ENCODE measurements around the gene RPTOR.

Gene RPTOR

DNA sequence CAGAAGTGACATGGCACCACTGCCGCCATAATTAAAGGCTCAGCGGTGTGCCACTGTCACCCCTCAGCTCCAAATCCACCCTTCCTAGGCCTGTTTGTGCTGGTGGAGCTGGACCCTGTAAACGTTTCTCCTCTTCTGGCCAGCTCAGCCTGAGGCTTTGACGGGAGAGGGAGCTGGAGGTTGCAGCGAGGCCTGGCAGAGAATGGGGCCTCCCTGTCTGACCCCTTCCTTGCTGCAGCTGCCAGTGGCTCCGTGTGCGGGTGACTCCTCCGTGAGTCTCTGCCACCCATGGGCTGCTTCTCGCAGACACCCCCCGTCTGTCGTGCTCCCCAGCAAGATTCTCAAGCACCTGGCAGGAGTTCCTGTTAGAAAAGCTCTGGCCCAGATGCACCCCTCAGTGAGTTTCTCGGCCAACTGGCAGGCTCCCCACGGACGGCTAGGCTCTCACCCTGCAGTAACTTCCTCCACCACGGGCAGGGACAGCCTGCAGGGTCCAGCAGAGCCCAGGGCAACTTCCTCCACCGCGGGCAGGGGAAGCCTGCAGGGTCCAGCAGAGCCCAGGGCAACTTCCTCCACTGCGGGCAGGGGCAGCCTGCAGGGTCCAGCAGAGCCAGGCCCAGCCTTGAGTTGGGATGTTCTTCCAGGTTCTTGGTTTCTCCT, 442.3 kb downstream of the RPTOR start:
- no peak for TF ChIP-seq RARB (CRISPR knock-in tag; IDR thresholded peaks at IDR 0.05)
- TF ChIP-seq TCF4 (CRISPR knock-in tag; IDR thresholded peaks at IDR 0.05; ENCODE audit: borderline replicate concordance): no peak
- no peak for TF ChIP-seq TSHZ2 (CRISPR knock-in tag; IDR thresholded peaks at IDR 0.05)
- TF ChIP-seq ZNF565 (CRISPR knock-in tag; conservative IDR thresholded peaks at IDR 0.05; ENCODE audit: low read depth): no peak
- no peak for TF ChIP-seq CSDC2 (CRISPR knock-in tag; IDR thresholded peaks at IDR 0.05)
- no peak for TF ChIP-seq ZNF8 (CRISPR knock-in tag; IDR thresholded peaks at IDR 0.05)
- TF ChIP-seq OSR1 (CRISPR knock-in tag; IDR thresholded peaks at IDR 0.05): no peak
- TF ChIP-seq ISL1 (CRISPR knock-in tag; IDR thresholded peaks at IDR 0.05): no peak
- TF ChIP-seq, protein P1, sequence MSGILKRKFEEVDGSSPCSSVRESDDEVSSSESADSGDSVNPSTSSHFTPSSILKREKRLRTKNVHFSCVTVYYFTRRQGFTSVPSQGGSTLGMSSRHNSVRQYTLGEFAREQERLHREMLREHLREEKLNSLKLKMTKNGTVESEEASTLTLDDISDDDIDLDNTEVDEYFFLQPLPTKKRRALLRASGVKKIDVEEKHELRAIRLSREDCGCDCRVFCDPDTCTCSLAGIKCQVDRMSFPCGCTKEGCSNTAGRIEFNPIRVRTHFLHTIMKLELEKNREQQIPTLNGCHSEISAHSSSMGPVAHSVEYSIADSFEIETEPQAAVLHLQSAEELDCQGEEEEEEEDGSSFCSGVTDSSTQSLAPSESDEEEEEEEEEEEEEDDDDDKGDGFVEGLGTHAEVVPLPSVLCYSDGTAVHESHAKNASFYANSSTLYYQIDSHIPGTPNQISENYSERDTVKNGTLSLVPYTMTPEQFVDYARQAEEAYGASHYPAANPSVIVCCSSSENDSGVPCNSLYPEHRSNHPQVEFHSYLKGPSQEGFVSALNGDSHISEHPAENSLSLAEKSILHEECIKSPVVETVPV (CRISPR knock-in tag; IDR thresholded peaks at IDR 0.05): no peak
- TF ChIP-seq PPARA (CRISPR knock-in tag; IDR thresholded peaks at IDR 0.05; ENCODE audit: borderline replicate concordance): no peak
- no peak for TF ChIP-seq ZFP30 (CRISPR knock-in tag; IDR thresholded peaks at IDR 0.05)
- no peak for TF ChIP-seq ARNTL (CRISPR knock-in tag; IDR thresholded peaks at IDR 0.05; ENCODE audit: borderline replicate concordance, low read depth)
- no peak for TF ChIP-seq ZFP3 (CRISPR knock-in tag; IDR thresholded peaks at IDR 0.05)
- TF ChIP-seq BACH2 (CRISPR knock-in tag; IDR thresholded peaks at IDR 0.05; ENCODE audit: borderline replicate concordance): no peak
- no peak for ATAC-seq

DNA sequence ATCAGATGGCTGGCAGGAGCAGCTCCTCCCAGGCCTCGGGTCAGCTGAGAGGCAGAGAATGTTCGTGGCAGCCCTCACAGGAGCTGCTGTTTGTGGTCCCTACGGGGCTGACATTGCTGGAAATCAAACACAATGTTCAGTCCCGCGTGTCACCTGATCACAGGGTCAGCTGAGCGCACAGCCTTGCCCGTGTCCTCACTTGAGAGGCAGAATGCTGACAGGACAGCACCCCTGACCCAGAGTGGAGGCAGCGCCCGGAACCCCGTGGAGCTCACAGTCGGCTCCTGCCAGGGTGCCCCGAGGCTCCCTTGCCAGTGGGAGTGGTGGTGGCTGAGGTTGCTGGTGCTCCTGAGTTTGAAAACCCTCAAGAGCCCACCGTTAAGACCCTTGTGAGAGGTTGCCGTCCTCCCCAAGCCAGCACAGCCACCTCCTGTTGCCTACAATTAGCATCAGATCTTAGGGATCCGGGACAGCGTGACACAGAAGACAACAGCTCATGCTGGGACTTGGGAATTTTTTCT, 443.4 kb downstream of the RPTOR start:
- no peak for TF ChIP-seq CREB5 (CRISPR knock-in tag; IDR thresholded peaks at IDR 0.05; ENCODE audit: low read depth)
- no peak for TF ChIP-seq TSHZ2 (CRISPR knock-in tag; IDR thresholded peaks at IDR 0.05)
- no peak for TF ChIP-seq SNAI2 (CRISPR knock-in tag; IDR thresholded peaks at IDR 0.05)
- TF ChIP-seq ARNTL (CRISPR knock-in tag; IDR thresholded peaks at IDR 0.05; ENCODE audit: borderline replicate concordance, low read depth): no peak
- ATAC-seq: no peak

DNA sequence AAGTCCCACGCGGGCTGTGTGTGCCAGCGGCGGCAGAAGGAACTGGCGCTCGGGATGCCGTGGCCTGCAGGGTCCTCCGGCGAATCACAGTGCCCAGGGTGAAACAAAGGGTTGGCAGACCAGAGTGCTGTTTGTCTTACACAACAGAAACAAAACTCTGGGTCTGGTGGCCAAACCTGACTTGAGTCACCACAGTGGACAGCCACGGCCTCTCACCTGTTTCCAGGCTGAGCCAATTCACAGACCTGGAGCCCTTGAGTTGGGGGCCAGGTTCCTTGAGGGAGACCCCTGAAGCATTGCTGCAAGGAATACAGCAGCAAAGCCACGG, 444.9 kb downstream of the RPTOR start:
- ATAC-seq: no peak
- TF ChIP-seq ZNF70 (CRISPR knock-in tag; IDR thresholded peaks at IDR 0.05) (no peak), ISL1 (CRISPR knock-in tag; IDR thresholded peaks at IDR 0.05) (no peak), OSR1 (CRISPR knock-in tag; IDR thresholded peaks at IDR 0.05) (no peak), POU6F1 (CRISPR knock-in tag; IDR thresholded peaks at IDR 0.05; ENCODE audit: borderline replicate concordance, low read depth) (no peak), TSHZ2 (CRISPR knock-in tag; IDR thresholded peaks at IDR 0.05) (no peak), CSDC2 (CRISPR knock-in tag; IDR thresholded peaks at IDR 0.05) (no peak), ZNF8 (CRISPR knock-in tag; IDR thresholded peaks at IDR 0.05) (no peak), PPARA (CRISPR knock-in tag; IDR thresholded peaks at IDR 0.05; ENCODE audit: borderline replicate concordance) (no peak), TCF4 (CRISPR knock-in tag; IDR thresholded peaks at IDR 0.05; ENCODE audit: borderline replicate concordance) (no peak), BACH2 (CRISPR knock-in tag; IDR thresholded peaks at IDR 0.05; ENCODE audit: borderline replicate concordance) (no peak)
- TF ChIP-seq, protein P1 (CRISPR knock-in tag; IDR thresholded peaks at IDR 0.05): no peak

Measured in SK-N-SH treated with all-trans-retinoic acid at 6 μM for 48 hours (cell line).